SK-N-SH treated with all-trans-retinoic acid at 6 μM for 48 hours (cell line): ENCODE measurements around the gene DFFA.
A peak's percentile ranks its signal among the peaks of the same experiment; 100 is the strongest.

Experiments used
- ATAC-seq: fragments of 200-7000 bp; cut with Tn5 transposase; 3 replicates; pipeline ENCODE4 v1.9.1; 2020; ENCODE audit warnings: mild to moderate bottlenecking, moderate library complexity
- ARNTL ChIP-seq: fragments of 450-650 bp; formaldehyde crosslinking; IDR thresholded peaks from 2 replicates; pipeline ENCODE4 v1.5.0; 2020; ENCODE audit warnings: low read depth, mild to moderate bottlenecking, moderate library complexity, borderline replicate concordance
- BACH2 ChIP-seq: fragments of 250-450 bp; sonication (Bioruptor Pico); IDR thresholded peaks from 2 replicates; pipeline ENCODE4 v1.9.0; 2021; ENCODE audit warnings: mild to moderate bottlenecking, borderline replicate concordance
- GLIS3 ChIP-seq: fragments of 250-450 bp; sonication (Bioruptor Pico); IDR thresholded peaks from 2 replicates; pipeline ENCODE4 v1.5.0; 2020; ENCODE audit warnings: mild to moderate bottlenecking, moderate library complexity
- ISL1 ChIP-seq: fragments of 250-450 bp; sonication (Bioruptor Pico); IDR thresholded peaks from 2 replicates; pipeline ENCODE4 v2.1.2; 2022; ENCODE audit warnings: mild to moderate bottlenecking, moderate library complexity
- OSR1 ChIP-seq: fragments of 250-450 bp; sonication (Bioruptor Pico); IDR thresholded peaks from 2 replicates; pipeline ENCODE4 v1.8.0; 2022; ENCODE audit warnings: moderate library complexity, mild to moderate bottlenecking, inconsistent platforms
- PPARA ChIP-seq: fragments of 250-450 bp; sonication (Bioruptor Pico); IDR thresholded peaks from 2 replicates; pipeline ENCODE4 v1.5.0; 2020; ENCODE audit warnings: mild to moderate bottlenecking, borderline replicate concordance
- SNAI2 ChIP-seq: fragments of 250-450 bp; sonication (Bioruptor Pico); IDR thresholded peaks from 2 replicates; pipeline ENCODE4 v1.5.0; 2020; ENCODE audit warnings: mild to moderate bottlenecking, moderate library complexity
- TSHZ2 ChIP-seq: fragments of 250-450 bp; sonication (Bioruptor Pico); IDR thresholded peaks from 2 replicates; pipeline ENCODE4 v1.5.0; 2020; ENCODE audit warnings: mild to moderate bottlenecking, moderate library complexity
- ZC3H10 ChIP-seq: fragments of 250-450 bp; sonication (Bioruptor Pico); IDR thresholded peaks from 2 replicates; pipeline ENCODE4 v1.5.1; 2021; ENCODE audit warnings: mild to moderate bottlenecking, moderate library complexity
- ZFP3 ChIP-seq: fragments of 250-450 bp; sonication (Bioruptor Pico); IDR thresholded peaks from 2 replicates; pipeline ENCODE4 v1.5.0; 2020; ENCODE audit warnings: mild to moderate bottlenecking, moderate library complexity
- ZFP30 ChIP-seq: fragments of 450-650 bp; formaldehyde crosslinking; IDR thresholded peaks from 2 replicates; pipeline ENCODE4 v1.5.0; 2022; ENCODE audit warnings: mild to moderate bottlenecking, moderate library complexity
- ZNF565 ChIP-seq: fragments of 450-650 bp; formaldehyde crosslinking; conservative IDR thresholded peaks from 2 replicates; pipeline ENCODE4 v1.5.0; 2020; ENCODE audit warnings: low read depth, mild to moderate bottlenecking, moderate library complexity
- ZNF8 ChIP-seq: fragments of 450-650 bp; formaldehyde crosslinking; IDR thresholded peaks from 2 replicates; pipeline ENCODE4 v1.5.0; 2020; ENCODE audit warnings: mild to moderate bottlenecking, moderate library complexity
- TF ChIP-seq, protein P1 (sequence below): fragments of 250-450 bp; sonication (Bioruptor Pico); IDR thresholded peaks from 2 replicates; pipeline ENCODE4 v1.8.0; 2021; ENCODE audit warnings: low read depth, mild to moderate bottlenecking, moderate library complexity, borderline replicate concordance
- TF ChIP-seq, protein P2 (sequence below): fragments of 250-450 bp; sonication (Bioruptor Pico); IDR thresholded peaks from 2 replicates; pipeline ENCODE4 v1.5.1; 2020; ENCODE audit warnings: low read depth, mild to moderate bottlenecking, moderate library complexity
- TF ChIP-seq, protein P3 (sequence below): fragments of 250-450 bp; sonication (Bioruptor Pico); IDR thresholded peaks from 2 replicates; pipeline ENCODE4 v1.5.1; 2021; ENCODE audit warnings: mild to moderate bottlenecking, moderate library complexity

The DFFA gene, protein sequence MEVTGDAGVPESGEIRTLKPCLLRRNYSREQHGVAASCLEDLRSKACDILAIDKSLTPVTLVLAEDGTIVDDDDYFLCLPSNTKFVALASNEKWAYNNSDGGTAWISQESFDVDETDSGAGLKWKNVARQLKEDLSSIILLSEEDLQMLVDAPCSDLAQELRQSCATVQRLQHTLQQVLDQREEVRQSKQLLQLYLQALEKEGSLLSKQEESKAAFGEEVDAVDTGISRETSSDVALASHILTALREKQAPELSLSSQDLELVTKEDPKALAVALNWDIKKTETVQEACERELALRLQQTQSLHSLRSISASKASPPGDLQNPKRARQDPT

GRCh38 chr1:10472220-10473144 lies at the start of gene DFFA:
Gene DFFA (minus strand): TSS chr1:10472529. CDS start chr1:10472458, 71 bp downstream.
- ATAC-seq: peak; percentile 89
- TF ChIP-seq ZFP3 (CRISPR knock-in tag) (0 out of 2 replicates have a peak, but pooled peaks have one; percentile 34), ARNTL (no peak), TSHZ2 (CRISPR knock-in tag) (peak; percentile 84), ISL1 (no peak), GLIS3 (CRISPR knock-in tag) (no peak), ZNF8 (CRISPR knock-in tag) (no peak), OSR1 (CRISPR knock-in tag) (no peak), ZC3H10 (CRISPR knock-in tag) (no peak), ZFP30 (no peak), PPARA (CRISPR knock-in tag) (no peak)
- TF ChIP-seq, protein P1, sequence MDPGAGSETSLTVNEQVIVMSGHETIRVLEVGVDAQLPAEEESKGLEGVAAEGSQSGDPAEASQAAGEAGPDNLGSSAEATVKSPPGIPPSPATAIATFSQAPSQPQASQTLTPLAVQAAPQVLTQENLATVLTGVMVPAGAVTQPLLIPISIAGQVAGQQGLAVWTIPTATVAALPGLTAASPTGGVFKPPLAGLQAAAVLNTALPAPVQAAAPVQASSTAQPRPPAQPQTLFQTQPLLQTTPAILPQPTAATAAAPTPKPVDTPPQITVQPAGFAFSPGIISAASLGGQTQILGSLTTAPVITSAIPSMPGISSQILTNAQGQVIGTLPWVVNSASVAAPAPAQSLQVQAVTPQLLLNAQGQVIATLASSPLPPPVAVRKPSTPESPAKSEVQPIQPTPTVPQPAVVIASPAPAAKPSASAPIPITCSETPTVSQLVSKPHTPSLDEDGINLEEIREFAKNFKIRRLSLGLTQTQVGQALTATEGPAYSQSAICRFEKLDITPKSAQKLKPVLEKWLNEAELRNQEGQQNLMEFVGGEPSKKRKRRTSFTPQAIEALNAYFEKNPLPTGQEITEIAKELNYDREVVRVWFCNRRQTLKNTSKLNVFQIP: no peak
- TF ChIP-seq, protein P2, sequence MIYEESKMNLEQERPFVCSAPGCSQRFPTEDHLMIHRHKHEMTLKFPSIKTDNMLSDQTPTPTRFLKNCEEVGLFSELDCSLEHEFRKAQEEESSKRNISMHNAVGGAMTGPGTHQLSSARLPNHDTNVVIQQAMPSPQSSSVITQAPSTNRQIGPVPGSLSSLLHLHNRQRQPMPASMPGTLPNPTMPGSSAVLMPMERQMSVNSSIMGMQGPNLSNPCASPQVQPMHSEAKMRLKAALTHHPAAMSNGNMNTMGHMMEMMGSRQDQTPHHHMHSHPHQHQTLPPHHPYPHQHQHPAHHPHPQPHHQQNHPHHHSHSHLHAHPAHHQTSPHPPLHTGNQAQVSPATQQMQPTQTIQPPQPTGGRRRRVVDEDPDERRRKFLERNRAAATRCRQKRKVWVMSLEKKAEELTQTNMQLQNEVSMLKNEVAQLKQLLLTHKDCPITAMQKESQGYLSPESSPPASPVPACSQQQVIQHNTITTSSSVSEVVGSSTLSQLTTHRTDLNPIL: no peak
- TF ChIP-seq, protein P3, sequence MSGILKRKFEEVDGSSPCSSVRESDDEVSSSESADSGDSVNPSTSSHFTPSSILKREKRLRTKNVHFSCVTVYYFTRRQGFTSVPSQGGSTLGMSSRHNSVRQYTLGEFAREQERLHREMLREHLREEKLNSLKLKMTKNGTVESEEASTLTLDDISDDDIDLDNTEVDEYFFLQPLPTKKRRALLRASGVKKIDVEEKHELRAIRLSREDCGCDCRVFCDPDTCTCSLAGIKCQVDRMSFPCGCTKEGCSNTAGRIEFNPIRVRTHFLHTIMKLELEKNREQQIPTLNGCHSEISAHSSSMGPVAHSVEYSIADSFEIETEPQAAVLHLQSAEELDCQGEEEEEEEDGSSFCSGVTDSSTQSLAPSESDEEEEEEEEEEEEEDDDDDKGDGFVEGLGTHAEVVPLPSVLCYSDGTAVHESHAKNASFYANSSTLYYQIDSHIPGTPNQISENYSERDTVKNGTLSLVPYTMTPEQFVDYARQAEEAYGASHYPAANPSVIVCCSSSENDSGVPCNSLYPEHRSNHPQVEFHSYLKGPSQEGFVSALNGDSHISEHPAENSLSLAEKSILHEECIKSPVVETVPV (CRISPR knock-in tag): no peak

- no peak for ATAC-seq
- TF ChIP-seq, protein P3 (CRISPR knock-in tag): no peak
- TF ChIP-seq BACH2 (CRISPR knock-in tag) (no peak), ZNF8 (CRISPR knock-in tag) (no peak), SNAI2 (no peak), ZFP3 (CRISPR knock-in tag) (no peak), ZNF565 (CRISPR knock-in tag) (no peak), TSHZ2 (CRISPR knock-in tag) (no peak), OSR1 (CRISPR knock-in tag) (no peak)
- TF ChIP-seq, protein P1: no peak
Measured at GRCh38 chr1:10521537-10522157, 49.3 kb upstream of the DFFA start.
